BE2C (cell line): ENCODE measurements around the gene GNAS-AS1.
"Not testable (repeated sequence)": the region's sequence is repeated elsewhere in the genome, so short reads cannot be mapped to it uniquely, and the experiment has no call there.

Experiments used
- DNase-seq: peaks from one replicate; pipeline ENCODE4 v3.0.0-alpha.2; 2020
- H3K27me3 ChIP-seq: fragments of 250-450 bp; sonication (Bioruptor Pico); 2 replicates; pipeline ENCODE4 v1.5.1; 2020; ENCODE audit warnings: mild to moderate bottlenecking
- H3K36me3 ChIP-seq: fragments of 250-450 bp; sonication (Bioruptor Pico); 2 replicates; pipeline ENCODE4 v1.5.1; 2020; ENCODE audit warnings: mild to moderate bottlenecking
- H3K4me1 ChIP-seq: fragments of 250-450 bp; sonication (Bioruptor Pico); 2 replicates; pipeline ENCODE4 v1.5.1; 2020
- H3K4me3 ChIP-seq: 2 replicates; pipeline ENCODE4 v1.5.1; 2011; ENCODE audit warnings: low read depth, low read length
- H3K9me3 ChIP-seq: fragments of 250-450 bp; sonication (Bioruptor Pico); 2 replicates; pipeline ENCODE4 v1.5.1; 2020
- CTCF ChIP-seq: IDR thresholded peaks from 2 replicates; pipeline ENCODE4 v1.5.1; 2012; ENCODE audit warnings: mild to moderate bottlenecking, low read depth, low read length

The GNAS-AS1 gene

DNA sequence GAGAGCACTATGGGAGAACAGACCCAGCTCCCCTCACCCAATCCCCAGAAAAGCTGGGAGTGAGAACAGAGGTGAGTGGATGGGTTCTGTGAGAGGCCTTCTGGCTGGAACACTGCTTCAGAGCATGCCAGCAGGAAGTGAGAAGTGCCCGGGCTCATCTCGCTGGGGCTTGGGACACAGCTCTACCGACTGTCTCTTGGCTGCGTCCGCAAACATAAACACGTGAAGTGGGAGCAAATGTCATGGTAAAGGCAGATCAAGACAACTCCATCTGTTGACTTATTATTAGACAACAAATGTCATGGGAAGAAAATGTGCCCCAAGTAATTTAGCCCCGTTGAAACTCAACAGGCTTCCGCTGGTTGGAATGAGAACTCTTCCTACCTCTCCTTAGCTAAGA lies 25.9 kb downstream of the GNAS-AS1 start:
- Histone ChIP-seq H3K4me3 (no peak overlapping the region), H3K36me3 (0 out of 2 replicates have a peak, but pooled peaks cover 2% of the 10 kb centered on the region), H3K27me3 (no peaks in the 10 kb centered on the region), H3K9me3 (no peaks in the 10 kb centered on the region), H3K4me1 (no peaks in the 10 kb centered on the region)
- TF ChIP-seq CTCF = no peak
- no peak for DNase-seq

DNA sequence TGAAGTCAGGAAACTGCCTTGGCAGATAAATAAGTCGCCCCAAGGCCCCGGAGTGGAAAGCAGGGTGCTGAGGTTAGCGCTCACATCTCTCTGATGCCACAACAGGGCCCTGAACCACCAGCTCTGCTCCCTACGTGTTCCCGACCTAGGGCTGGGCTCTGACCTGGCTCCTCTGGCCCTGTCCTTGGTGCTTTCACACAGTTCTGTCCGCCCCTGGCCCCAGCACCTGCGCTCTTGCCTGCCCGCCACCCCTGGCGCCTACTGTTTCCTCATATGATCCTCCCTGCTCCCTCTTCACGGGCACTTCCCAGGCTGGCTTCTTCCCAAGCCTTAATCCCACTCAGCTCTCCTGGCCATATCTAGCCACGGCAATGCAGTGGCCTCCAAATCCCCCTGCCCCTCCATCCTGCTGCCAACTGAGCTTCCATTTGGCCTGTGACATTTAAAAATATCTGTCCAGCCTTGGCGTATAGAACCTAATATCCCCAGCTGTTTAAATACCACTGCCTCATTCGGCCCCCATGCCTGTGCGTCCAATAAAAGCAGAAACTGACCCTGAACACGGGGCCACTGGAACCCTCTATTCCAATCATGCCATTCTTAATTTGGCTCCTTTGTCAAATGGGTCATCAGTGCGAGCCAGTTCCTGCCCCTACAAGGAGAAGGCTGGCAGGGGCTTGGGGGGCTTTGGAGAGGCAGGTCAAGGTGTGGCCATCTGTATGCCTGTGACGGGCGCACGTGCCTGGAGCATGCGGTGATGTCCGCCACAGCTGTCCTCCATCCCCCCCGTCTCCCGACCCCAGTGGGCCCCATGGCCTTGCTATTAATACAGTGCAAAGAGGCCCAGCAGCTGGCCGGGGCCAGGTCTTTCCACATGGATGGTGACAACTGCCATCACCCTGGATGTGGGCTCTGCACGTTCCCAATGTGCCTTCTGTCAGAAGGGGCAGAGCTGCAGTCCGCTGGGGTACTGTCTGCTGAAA lies 27.7 kb downstream of the GNAS-AS1 start:
- no peak for DNase-seq
- no peak overlapping the region for H3K4me3 ChIP-seq
- no peaks in the 10 kb centered on the region for H3K9me3 ChIP-seq
- no peaks in the 10 kb centered on the region for H3K27me3 ChIP-seq
- no peak for TF ChIP-seq CTCF
- H3K36me3 ChIP-seq = peaks cover 1% of the 10 kb centered on the region; the same call in 1 of the 2 replicates
- no peaks in the 10 kb centered on the region for H3K4me1 ChIP-seq

GRCh38 chr20:58822149-58822548 lies 28.6 kb downstream of the GNAS-AS1 start:
- H3K27me3 ChIP-seq = no peaks in the 10 kb centered on the region
- no peak for DNase-seq
- H3K36me3 ChIP-seq = no peaks in the 10 kb centered on the region; the same call in 1 of the 2 replicates
- no peaks in the 10 kb centered on the region for H3K4me1 ChIP-seq
- H3K9me3 ChIP-seq = no peaks in the 10 kb centered on the region
- no peak for TF ChIP-seq CTCF
- H3K4me3 ChIP-seq = no peak overlapping the region

DNA sequence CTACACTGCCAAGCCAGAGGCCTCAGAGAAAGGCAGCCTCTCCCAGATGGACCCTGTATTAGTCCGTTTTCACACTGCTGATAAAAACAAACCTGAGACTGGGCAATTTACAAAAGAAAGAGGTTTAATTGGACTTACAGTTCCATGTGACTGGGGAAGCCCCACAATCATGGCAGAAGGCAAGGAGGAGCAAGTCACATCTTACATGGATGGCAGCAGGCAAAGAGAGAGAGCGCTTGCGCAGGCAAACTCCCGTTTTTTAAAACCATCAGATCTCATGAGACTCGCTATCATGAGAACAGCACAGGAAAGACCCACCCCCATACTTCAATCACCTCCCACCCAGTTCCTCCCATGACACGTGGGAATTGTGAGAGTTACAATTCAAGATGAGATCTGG lies 30.2 kb downstream of the GNAS-AS1 start:
- H3K4me3 ChIP-seq, H3K36me3 ChIP-seq, H3K27me3 ChIP-seq, H3K9me3 ChIP-seq, DNase-seq, H3K4me1 ChIP-seq: not testable (repeated sequence)

GRCh38 chr20:58819921-58820320 lies 30.8 kb downstream of the GNAS-AS1 start:
- no peaks in the 10 kb centered on the region for H3K4me1 ChIP-seq
- DNase-seq = no peak
- no peak for TF ChIP-seq CTCF
- H3K36me3 ChIP-seq = no peaks in the 10 kb centered on the region; the same call in 1 of the 2 replicates
- no peaks in the 10 kb centered on the region for H3K27me3 ChIP-seq
- H3K9me3 ChIP-seq = no peaks in the 10 kb centered on the region
- H3K4me3 ChIP-seq = no peak overlapping the region

- H3K27me3 ChIP-seq = no peaks in the 10 kb centered on the region
- no peaks in the 10 kb centered on the region for H3K4me1 ChIP-seq
- DNase-seq = no peak
- no peak overlapping the region for H3K4me3 ChIP-seq
- TF ChIP-seq CTCF = no peak
- no peaks in the 10 kb centered on the region for H3K9me3 ChIP-seq
- no peaks in the 10 kb centered on the region; the same call in 1 of the 2 replicates for H3K36me3 ChIP-seq
These were observed 32.0 kb downstream of the GNAS-AS1 start for GRCh38 chr20:58818586-58819285.
